ENCODE data around the gene AMOTL2.
A peak's percentile ranks its signal among the peaks of the same experiment; 100 is the strongest.

AMOTL2 gene

GRCh38 chr3:134378818-134379217 is 4.6 kb upstream of the AMOTL2 start:
- DNase-seq = no peak

GRCh38 chr3:134378384-134378783 is 4.1 kb upstream of the AMOTL2 start:
- no peak for DNase-seq

- DNase-seq = no peak
These were observed 3.6 kb upstream of the AMOTL2 start for GRCh38 chr3:134377896-134378295.

- no peak for DNase-seq
These were observed 2.7 kb upstream of the AMOTL2 start for GRCh38 chr3:134376786-134377426.

- no peak for DNase-seq
These were observed 2.1 kb upstream of the AMOTL2 start for GRCh38 chr3:134376385-134376765.

- no peak for DNase-seq
These were observed 1.5 kb upstream of the AMOTL2 start for GRCh38 chr3:134375582-134376384.

- DNase-seq = no peak
These were observed 739 bp upstream of the AMOTL2 start for GRCh38 chr3:134374791-134375581.

- DNase-seq = peak; percentile 95
These were observed 759 bp downstream of the AMOTL2 start for GRCh38 chr3:134373271-134374104.

GRCh38 chr3:134372396-134373270 is 1.6 kb downstream of the AMOTL2 start:
- DNase-seq = no peak

- DNase-seq = no peak
These were observed 2.5 kb downstream of the AMOTL2 start for GRCh38 chr3:134371542-134372324.

GRCh38 chr3:134370611-134371531 is 3.4 kb downstream of the AMOTL2 start:
- DNase-seq = no peak

GRCh38 chr3:134369861-134370596 is 4.2 kb downstream of the AMOTL2 start:
- DNase-seq = no peak

- DNase-seq = peak; percentile 83
These were observed 5.0 kb downstream of the AMOTL2 start for GRCh38 chr3:134369231-134369741.

GRCh38 chr3:134368751-134369105 is 5.5 kb downstream of the AMOTL2 start:
- no peak for DNase-seq

GRCh38 chr3:134367869-134368750 is 6.1 kb downstream of the AMOTL2 start:
- no peak for DNase-seq

- no peak for DNase-seq
These were observed 7.1 kb downstream of the AMOTL2 start for GRCh38 chr3:134366928-134367811.

Data from fibroblast of skin of abdomen (primary cell).